Measurements from ENCODE around the gene LRPAP1. TPM values are rescaled to one million over a fixed set of nuclear protein-coding genes. Genes with fewer than 3 reads are reported as not detected.

Gene LRPAP1, protein sequence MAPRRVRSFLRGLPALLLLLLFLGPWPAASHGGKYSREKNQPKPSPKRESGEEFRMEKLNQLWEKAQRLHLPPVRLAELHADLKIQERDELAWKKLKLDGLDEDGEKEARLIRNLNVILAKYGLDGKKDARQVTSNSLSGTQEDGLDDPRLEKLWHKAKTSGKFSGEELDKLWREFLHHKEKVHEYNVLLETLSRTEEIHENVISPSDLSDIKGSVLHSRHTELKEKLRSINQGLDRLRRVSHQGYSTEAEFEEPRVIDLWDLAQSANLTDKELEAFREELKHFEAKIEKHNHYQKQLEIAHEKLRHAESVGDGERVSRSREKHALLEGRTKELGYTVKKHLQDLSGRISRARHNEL
- total RNA-seq, result 85.5 and 91.7 TPM in 2 replicates

DNA sequence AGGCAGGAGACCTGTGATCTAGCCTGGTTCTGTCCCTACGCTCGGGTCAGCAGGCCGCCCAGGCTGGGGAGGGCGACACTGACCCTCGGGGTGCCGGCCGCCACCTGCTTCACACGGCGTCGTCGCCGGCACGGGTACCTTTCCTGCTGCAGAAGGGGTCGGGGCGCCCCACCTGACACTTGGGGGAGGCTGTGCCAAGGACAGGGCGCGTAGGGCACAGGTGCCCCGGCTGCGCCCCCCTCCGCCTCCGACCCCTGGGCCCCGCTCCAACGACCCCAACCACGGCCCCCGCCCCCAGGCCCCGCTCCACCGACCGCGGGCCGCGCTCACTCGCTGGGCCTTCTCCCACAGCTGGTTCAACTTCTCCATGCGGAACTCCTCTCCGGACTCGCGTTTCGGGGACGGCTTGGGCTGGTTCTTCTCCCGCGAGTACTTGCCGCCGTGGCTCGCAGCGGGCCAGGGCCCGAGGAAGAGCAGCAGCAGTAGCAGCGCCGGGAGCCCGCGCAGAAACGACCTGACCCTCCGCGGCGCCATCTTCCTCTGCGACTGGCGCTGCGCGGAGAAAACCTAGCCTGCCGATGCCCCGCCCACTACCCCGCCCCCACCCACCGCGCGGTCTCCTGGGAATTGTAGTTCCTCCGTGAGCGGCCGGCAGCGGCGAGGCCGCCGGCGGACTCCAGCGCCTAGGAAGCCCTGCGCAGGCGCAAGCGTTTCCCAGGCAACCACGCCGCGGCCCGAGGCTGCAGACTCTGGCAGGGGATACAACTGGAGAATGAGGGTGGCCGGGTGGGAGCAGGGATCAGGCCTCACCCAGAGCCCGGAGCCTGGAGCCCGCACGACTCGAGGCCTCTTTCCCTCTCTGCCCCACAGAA is at the start of gene LRPAP1:
Gene LRPAP1, minus strand, starts transcription at position 544 of the 872 bp plus-strand sequence. Its CDS starts 10 bp downstream, at position 534.

DNA sequence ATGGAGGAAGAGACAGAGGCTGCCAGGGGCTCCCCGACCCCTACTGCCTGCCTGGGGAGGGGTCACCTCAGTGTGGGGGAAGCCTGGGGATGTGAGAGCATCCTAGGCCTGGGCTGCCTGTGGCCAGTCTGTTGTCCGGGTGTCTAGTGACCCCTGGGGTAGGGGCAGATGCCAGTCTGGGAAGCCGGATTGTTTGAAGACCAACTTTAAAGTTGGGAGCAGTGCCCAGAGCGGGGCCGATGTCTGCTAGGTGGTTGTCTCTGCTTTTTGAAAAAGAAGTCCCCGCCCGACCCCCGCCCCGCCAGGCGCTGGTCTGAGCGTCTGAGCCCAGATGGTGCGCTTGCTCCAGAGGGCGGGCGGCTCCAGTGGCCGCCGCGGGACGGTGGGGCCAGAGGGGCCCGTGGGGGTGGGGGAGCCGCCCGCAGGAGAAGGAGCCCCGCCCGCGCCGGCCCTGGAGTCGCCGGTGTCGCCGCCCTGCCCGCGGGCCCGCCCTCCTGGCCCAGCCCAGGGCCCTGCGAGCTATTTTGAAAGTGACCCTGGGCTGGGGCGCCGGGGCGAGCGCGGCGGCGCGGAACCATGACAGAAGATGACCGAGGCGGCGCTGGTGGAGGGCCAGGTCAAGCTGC is 69.3 kb downstream of the LRPAP1 start, which contains the start of gene DOK7:
Gene DOK7, plus strand, starts transcription at position 517 of the 626 bp plus-strand sequence. Its CDS starts 70 bp downstream, at position 587.

Other genes starting within 250 kb of the LRPAP1 start
- gene RGS12, start 239.4 kb downstream of the LRPAP1 start, total RNA-seq, result 18.5 and 52.1 TPM in 2 replicates
- 0.49 TPM in 1 of 2 replicates, not detected in the other for gene HGFAC, start 90.5 kb downstream of the LRPAP1 start, total RNA-seq
- gene DOK7, start 69.1 kb downstream of the LRPAP1 start, total RNA-seq, result not detected in 2 replicates
- 0.49 TPM in 2 replicates for gene ADRA2C, start 234.0 kb upstream of the LRPAP1 start, total RNA-seq